OCI-LY1 (cell line): ENCODE measurements around the gene NTRK3.

ENCODE experiments used
- CTCF ChIP-seq: fragments of 200-600 bp; sonication (generic), shearing (Covaris generic); IDR thresholded peaks from 2 replicates; pipeline ENCODE4 v1.5.1; 2017; ENCODE audit warnings: mild to moderate bottlenecking, antibody characterized with exemption, low read length, moderate library complexity, mixed read lengths
- EZH2 ChIP-seq: fragments of 200-600 bp; sonication (generic), shearing (Covaris generic); IDR thresholded peaks from 2 replicates; pipeline ENCODE4 v1.8.0; 2017; ENCODE audit warnings: borderline replicate concordance, mixed run types, mild to moderate bottlenecking, antibody characterized with exemption, low read length, moderate library complexity, mixed read lengths

- TF ChIP-seq CTCF = no peak
- TF ChIP-seq EZH2 = no peak
Observed at GRCh38 chr15:88091444-88092016, 165.0 kb downstream of the NTRK3 start.
